ENCODE data around the gene PAK2.

DNA sequence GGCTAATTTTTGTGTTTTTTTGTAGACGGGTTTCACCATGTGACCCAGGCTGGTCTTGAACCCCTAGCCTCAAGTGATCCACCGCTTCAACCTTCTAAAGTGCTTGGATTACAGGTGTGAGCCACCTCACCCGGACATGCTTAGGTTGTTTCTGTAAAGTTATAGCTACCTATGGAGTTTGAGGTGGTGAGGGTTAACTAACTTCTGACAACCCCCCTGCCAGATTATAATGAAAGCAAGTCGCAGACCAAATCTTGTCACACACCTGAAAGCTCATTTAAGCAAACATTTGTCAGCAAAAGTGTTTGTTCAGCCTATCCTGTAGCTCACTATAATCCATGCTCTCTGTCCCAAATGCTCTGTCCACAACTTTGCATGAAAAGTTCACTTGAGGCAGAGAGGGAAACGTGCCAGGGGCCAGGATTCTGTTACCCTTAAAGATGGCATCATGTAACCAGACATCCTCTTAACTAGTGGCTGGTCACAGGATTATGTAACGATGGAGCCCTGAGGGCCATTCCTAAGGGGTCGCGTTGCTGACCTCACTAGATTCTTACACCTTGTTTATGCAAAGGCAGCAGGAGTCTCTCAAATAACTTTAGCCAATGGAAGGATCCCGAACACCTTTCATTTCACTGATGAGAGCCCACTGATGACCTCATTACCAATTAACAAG is 103.9 kb downstream of the PAK2 start:
- no peak for TF ChIP-seq POLR2A (IDR thresholded peaks at IDR 0.05)
- TF ChIP-seq, protein P1, sequence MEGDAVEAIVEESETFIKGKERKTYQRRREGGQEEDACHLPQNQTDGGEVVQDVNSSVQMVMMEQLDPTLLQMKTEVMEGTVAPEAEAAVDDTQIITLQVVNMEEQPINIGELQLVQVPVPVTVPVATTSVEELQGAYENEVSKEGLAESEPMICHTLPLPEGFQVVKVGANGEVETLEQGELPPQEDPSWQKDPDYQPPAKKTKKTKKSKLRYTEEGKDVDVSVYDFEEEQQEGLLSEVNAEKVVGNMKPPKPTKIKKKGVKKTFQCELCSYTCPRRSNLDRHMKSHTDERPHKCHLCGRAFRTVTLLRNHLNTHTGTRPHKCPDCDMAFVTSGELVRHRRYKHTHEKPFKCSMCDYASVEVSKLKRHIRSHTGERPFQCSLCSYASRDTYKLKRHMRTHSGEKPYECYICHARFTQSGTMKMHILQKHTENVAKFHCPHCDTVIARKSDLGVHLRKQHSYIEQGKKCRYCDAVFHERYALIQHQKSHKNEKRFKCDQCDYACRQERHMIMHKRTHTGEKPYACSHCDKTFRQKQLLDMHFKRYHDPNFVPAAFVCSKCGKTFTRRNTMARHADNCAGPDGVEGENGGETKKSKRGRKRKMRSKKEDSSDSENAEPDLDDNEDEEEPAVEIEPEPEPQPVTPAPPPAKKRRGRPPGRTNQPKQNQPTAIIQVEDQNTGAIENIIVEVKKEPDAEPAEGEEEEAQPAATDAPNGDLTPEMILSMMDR (IDR thresholded peaks at IDR 0.05): no peak

All from vagina (tissue), 2 donors.